ENCODE data around the gene ACADSB.

ACADSB gene

DNA sequence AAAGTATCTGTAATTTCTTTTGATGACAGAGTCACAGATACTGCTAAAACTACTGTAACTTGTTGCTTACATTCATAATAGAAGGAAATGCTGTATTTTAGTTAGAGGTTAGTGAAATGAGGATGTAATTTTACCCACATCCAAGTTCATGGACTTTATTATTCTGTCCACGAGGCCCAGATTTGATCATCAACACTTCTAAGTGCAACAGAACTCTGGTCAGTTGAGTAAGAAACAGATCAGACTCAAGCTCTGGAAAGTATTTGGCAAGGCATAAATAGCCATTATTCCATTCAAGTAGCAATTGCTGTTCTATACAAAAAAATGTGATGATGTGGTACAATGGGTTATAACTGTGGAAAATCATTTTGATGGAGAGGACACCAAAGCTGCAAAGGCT, 22.3 kb downstream of the ACADSB start:
- H3K27me3 ChIP-seq (replicated peaks; ENCODE audit: insufficient read depth, low read length): no peaks in the 10 kb centered on the region
- no peak overlapping the region for H2AFZ ChIP-seq (ENCODE audit: low read length)
- H3K9me3 ChIP-seq (replicated peaks; ENCODE audit: insufficient read depth, low read length): no peaks in the 10 kb centered on the region
- DNase-seq: no peak
- TF ChIP-seq EZH2 (optimal IDR thresholded peaks at IDR 0.05; ENCODE audit: low read depth, low read length) (no peak), EZH2phosphoT487 (IDR thresholded peaks at IDR 0.05; ENCODE audit: low read length) (no peak)
- TF ChIP-seq, protein P1, sequence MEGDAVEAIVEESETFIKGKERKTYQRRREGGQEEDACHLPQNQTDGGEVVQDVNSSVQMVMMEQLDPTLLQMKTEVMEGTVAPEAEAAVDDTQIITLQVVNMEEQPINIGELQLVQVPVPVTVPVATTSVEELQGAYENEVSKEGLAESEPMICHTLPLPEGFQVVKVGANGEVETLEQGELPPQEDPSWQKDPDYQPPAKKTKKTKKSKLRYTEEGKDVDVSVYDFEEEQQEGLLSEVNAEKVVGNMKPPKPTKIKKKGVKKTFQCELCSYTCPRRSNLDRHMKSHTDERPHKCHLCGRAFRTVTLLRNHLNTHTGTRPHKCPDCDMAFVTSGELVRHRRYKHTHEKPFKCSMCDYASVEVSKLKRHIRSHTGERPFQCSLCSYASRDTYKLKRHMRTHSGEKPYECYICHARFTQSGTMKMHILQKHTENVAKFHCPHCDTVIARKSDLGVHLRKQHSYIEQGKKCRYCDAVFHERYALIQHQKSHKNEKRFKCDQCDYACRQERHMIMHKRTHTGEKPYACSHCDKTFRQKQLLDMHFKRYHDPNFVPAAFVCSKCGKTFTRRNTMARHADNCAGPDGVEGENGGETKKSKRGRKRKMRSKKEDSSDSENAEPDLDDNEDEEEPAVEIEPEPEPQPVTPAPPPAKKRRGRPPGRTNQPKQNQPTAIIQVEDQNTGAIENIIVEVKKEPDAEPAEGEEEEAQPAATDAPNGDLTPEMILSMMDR (IDR thresholded peaks at IDR 0.05; ENCODE audit: low read length): no peak
- no peaks in the 10 kb centered on the region for H3F3A ChIP-seq (ENCODE audit: insufficient read depth, low read length)
- H3K4me1 ChIP-seq (ENCODE audit: low read length): no peaks in the 10 kb centered on the region
- H3K27ac ChIP-seq (ENCODE audit: low read length): no peak overlapping the region
- H3K79me2 ChIP-seq (ENCODE audit: low read length): no peaks in the 10 kb centered on the region
- H3K36me3 ChIP-seq (replicated peaks; ENCODE audit: insufficient read depth, low read length): no peaks in the 10 kb centered on the region
- no peak overlapping the region for H3K4me3 ChIP-seq (ENCODE audit: low read length)
- no peaks in the 10 kb centered on the region for H3K9me2 ChIP-seq (replicated peaks; ENCODE audit: insufficient read depth, low read length)
- H3K4me2 ChIP-seq (ENCODE audit: low read depth, low read length): no peak overlapping the region
- no peak overlapping the region for H3K9ac ChIP-seq (ENCODE audit: low read length)
- no peaks in the 10 kb centered on the region for H4K20me1 ChIP-seq (ENCODE audit: insufficient read depth, low read length)

DNA sequence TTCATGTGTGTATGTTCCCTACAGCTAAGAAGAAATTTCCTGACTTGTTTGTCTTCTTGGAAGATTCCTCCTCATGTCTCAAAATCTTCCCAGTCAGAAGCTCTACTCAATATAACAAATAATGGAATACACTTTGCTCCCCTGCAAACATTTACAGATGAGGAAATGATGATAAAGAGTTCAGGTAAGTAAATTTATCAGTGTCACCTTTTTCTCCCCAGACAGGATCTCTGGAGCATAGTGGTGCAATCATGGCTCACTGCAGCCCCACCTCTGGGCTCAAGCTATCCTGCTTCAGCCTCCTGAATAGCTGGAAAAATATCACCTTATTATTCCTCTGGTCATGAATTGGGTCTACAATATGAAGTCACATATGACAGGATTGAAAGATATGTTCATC, 25.5 kb downstream of the ACADSB start:
- Histone ChIP-seq H3K4me2 (ENCODE audit: low read depth, low read length) (no peak overlapping the region), H3K9me3 (replicated peaks; ENCODE audit: insufficient read depth, low read length) (no peaks in the 10 kb centered on the region), H3K27me3 (replicated peaks; ENCODE audit: insufficient read depth, low read length) (no peaks in the 10 kb centered on the region), H3K36me3 (replicated peaks; ENCODE audit: insufficient read depth, low read length) (no peaks in the 10 kb centered on the region), H3K79me2 (ENCODE audit: low read length) (no peaks in the 10 kb centered on the region), H3K4me3 (ENCODE audit: low read length) (no peak overlapping the region), H3K27ac (ENCODE audit: low read length) (no peak overlapping the region), H4K20me1 (ENCODE audit: insufficient read depth, low read length) (no peaks in the 10 kb centered on the region), H2AFZ (ENCODE audit: low read length) (no peak overlapping the region), H3K9ac (ENCODE audit: low read length) (no peak overlapping the region), H3K4me1 (ENCODE audit: low read length) (no peaks in the 10 kb centered on the region), H3K9me2 (replicated peaks; ENCODE audit: insufficient read depth, low read length) (no peaks in the 10 kb centered on the region), H3F3A (ENCODE audit: insufficient read depth, low read length) (no peaks in the 10 kb centered on the region)
- DNase-seq: no peak
- TF ChIP-seq EZH2 (optimal IDR thresholded peaks at IDR 0.05; ENCODE audit: low read depth, low read length) (no peak), EZH2phosphoT487 (IDR thresholded peaks at IDR 0.05; ENCODE audit: low read length) (no peak)
- TF ChIP-seq, protein P1 (IDR thresholded peaks at IDR 0.05; ENCODE audit: low read length): no peak

DNA sequence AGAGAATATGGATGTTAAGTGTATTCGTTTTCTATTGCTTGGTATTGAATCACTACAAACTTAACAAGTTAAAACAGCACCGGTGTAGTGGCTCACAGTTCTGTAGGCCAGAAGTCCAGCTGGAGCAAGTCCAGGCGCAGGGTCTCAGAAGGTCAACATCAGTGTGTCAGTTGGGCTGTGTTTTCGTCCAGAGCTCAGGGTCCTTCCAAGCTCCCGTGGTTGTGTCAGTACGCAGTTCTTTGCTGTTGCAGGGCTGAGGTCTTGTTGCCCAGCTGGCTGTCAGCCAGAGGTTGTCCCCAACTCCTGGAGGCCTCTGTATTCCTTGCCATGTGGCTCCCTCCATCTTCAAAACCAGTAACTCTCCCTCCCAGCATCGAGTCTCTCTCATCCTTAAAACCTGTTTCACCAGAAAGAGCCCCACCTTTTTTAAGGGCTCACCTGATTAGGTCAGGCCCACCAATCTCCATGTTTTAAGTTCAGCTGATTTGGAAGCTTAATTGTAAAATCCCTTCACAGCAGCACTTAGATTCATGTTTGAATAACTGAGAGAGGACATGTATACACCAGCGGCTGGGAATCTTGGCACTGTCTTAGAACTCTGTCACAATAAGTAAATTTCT, 26.8 kb downstream of the ACADSB start:
- Histone ChIP-seq H3K9ac (ENCODE audit: low read length) (no peak overlapping the region), H3K79me2 (ENCODE audit: low read length) (no peaks in the 10 kb centered on the region), H3K4me3 (ENCODE audit: low read length) (no peak overlapping the region), H2AFZ (ENCODE audit: low read length) (no peak overlapping the region), H3K27me3 (replicated peaks; ENCODE audit: insufficient read depth, low read length) (no peaks in the 10 kb centered on the region), H3K9me2 (replicated peaks; ENCODE audit: insufficient read depth, low read length) (no peaks in the 10 kb centered on the region), H3K27ac (ENCODE audit: low read length) (no peak overlapping the region), H3K36me3 (replicated peaks; ENCODE audit: insufficient read depth, low read length) (no peaks in the 10 kb centered on the region), H3K4me1 (ENCODE audit: low read length) (no peaks in the 10 kb centered on the region), H3F3A (ENCODE audit: insufficient read depth, low read length) (no peaks in the 10 kb centered on the region), H4K20me1 (ENCODE audit: insufficient read depth, low read length) (no peaks in the 10 kb centered on the region), H3K9me3 (replicated peaks; ENCODE audit: insufficient read depth, low read length) (no peaks in the 10 kb centered on the region), H3K4me2 (ENCODE audit: low read depth, low read length) (no peak overlapping the region)
- TF ChIP-seq, protein P1 (IDR thresholded peaks at IDR 0.05; ENCODE audit: low read length): no peak
- TF ChIP-seq EZH2phosphoT487 (IDR thresholded peaks at IDR 0.05; ENCODE audit: low read length): no peak
- no peak for DNase-seq
